ENCODE results near the gene PCNA.

- TF ChIP-seq CTCF (IDR thresholded peaks at IDR 0.05) (no peak), EZH2phosphoT487 (IDR thresholded peaks at IDR 0.05) (no peak)
These were observed 20.4 kb upstream of the PCNA start for GRCh38 chr20:5140195-5140594.
